HG03060 (cell line): ENCODE data around the gene ADM2.

Source experiments
- ATAC-seq: cut with Tn5 transposase; IDR thresholded peaks from one replicate; pipeline ENCODE4 v1.9.1; 2021; ENCODE audit warnings: low read depth, moderate number of reproducible peaks; ENCODE audit not compliant: unreplicated experiment

ADM2 gene

GRCh38 chr22:50522806-50523438 is 41.6 kb downstream of the ADM2 start:
- ATAC-seq = no peak

GRCh38 chr22:50523458-50523805 is 42.1 kb downstream of the ADM2 start:
- no peak for ATAC-seq

GRCh38 chr22:50523806-50524675 is 42.7 kb downstream of the ADM2 start:
- ATAC-seq = no peak

GRCh38 chr22:50524676-50525103 is 43.3 kb downstream of the ADM2 start:
- ATAC-seq = no peak

- ATAC-seq = peak; percentile 32
Measured at GRCh38 chr22:50525104-50525857, 43.9 kb downstream of the ADM2 start, which contains the start of gene SCO2. SCO2 (minus strand) TSS chr22:50525598; CDS start chr22:50524411, 1,187 bp downstream.

GRCh38 chr22:50525858-50526107 is 44.4 kb downstream of the ADM2 start:
- no peak for ATAC-seq

- peak; percentile 12 for ATAC-seq
Measured at GRCh38 chr22:50526108-50526833, 44.9 kb downstream of the ADM2 start.

GRCh38 chr22:50526834-50527801 is 45.8 kb downstream of the ADM2 start:
- no peak for ATAC-seq

- ATAC-seq = no peak
Measured at GRCh38 chr22:50527921-50528681, 46.8 kb downstream of the ADM2 start.

- no peak for ATAC-seq
Measured at GRCh38 chr22:50528682-50529415, 47.5 kb downstream of the ADM2 start.

- no peak for ATAC-seq
Measured at GRCh38 chr22:50529416-50529896, 48.1 kb downstream of the ADM2 start.

- ATAC-seq = no peak
Measured at GRCh38 chr22:50529897-50530579, 48.7 kb downstream of the ADM2 start, which contains the start of gene TYMP. TYMP (minus strand) TSS chr22:50530012; CDS start chr22:50529709, 303 bp downstream.

GRCh38 chr22:50530580-50530876 is 49.2 kb downstream of the ADM2 start:
- no peak for ATAC-seq

- ATAC-seq = no peak
Measured at GRCh38 chr22:50530877-50531545, 49.7 kb downstream of the ADM2 start.

- no peak for ATAC-seq
Measured at GRCh38 chr22:50531546-50531961, 50.2 kb downstream of the ADM2 start.

- no peak for ATAC-seq
Measured at GRCh38 chr22:50531962-50532674, 50.8 kb downstream of the ADM2 start.
